Measurements from ENCODE around the gene LYST. TPM values are rescaled to one million over a fixed set of nuclear protein-coding genes. Genes with fewer than 3 reads are reported as not detected.
"Not testable (repeated sequence)": the region's sequence is repeated elsewhere in the genome, so short reads cannot be mapped to it uniquely, and the experiment has no call there.

The LYST gene
- total and polyA plus RNA-seq, 10 of the 15 experiments (the other 5 are each of a cell fraction or from before 2014, with no cell fraction given): 3.3 to 28.1 (median 5.6) TPM

DNA sequence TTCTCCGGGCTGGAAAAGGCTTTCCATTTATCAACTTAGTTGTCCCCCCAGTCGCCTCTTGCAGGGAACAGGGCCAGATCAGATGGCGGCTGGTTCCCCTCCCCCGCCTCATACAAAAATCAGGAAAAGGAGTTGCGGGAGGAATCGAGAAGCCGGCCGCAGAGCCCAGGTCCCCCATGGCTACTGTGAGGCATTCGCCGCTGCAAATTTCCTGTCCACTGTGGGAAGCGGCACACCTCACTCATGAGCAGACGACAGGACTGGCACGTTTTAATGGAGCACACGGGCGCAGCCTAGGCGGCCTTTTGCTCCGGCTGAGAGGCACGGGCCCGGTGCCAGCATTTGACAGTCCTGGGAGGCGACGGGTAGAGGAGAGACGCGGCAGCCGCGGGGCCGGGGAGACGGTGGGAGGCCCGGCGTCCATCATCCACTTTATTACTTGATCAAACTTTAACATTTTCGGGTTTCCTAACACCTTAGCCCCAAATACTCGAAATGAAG lies 218.2 kb downstream of the LYST start (continued):
- no peak for TF ChIP-seq TCF7 (IDR thresholded peaks at IDR 0.05; ENCODE audit: borderline replicate concordance)

DNA sequence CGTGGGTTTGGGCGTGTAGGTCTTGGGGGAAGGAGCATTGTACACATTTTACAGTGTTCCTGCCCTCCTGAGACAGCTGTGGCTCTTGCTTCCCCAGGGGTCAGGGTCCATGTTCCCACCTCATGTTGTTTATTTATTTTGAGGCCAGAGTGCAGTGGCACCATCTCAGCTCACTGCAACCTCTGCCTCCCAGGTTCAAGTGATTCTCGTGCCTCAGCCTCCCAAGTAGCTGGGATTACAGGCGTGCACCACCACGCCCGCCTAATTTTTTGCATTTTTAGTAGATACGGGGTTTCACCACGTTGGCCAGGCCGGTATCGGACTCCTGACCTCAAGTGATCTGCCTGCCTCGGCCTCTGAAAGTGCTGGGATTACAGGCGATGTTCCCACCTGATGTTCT lies 219.2 kb downstream of the LYST start:
- CTCF ChIA-PET: interaction anchor here (0.8 to 1.5 kb wide), 2 partner anchors 10 to 90 kb away, joined by 3 read pairs; no protein-coding TSS in a partner anchor
- peaks cover 1 to 19% of the 10 kb centered on the region in 2 experiments; a peak in 3 of 4 replicates for H3K27me3 ChIP-seq (replicated peaks in 1 of 2; ENCODE audit: control insufficient read depth in 2 of 2, insufficient read depth in 2 of 2, low read length in 1 of 2)
- H2AFZ ChIP-seq (ENCODE audit: control insufficient read depth, low read depth, low read length); POLR2A ChIA-PET; H3K4me3 ChIP-seq; H3K36me3 ChIP-seq (ENCODE audit: control insufficient read depth in 2 of 2, insufficient read depth in 2 of 2, low read length in 1 of 2); DNase-seq (ENCODE audit: low read depth, low spot score); in situ Hi-C loops (cut with MboI); H4K20me1 ChIP-seq (ENCODE audit: control insufficient read depth, insufficient read depth); ATAC-seq; H3K9ac ChIP-seq (ENCODE audit: control insufficient read depth, insufficient read depth, low read length); H3K79me2 ChIP-seq (ENCODE audit: control insufficient read depth, insufficient read depth, low read length); H3K27ac ChIP-seq (ENCODE audit: control insufficient read depth, insufficient read depth); SMC1A ChIA-PET (ENCODE audit: uncharacterized antibody, unreplicated experiment); H3K4me2 ChIP-seq (ENCODE audit: control insufficient read depth, insufficient read depth); RAD21 ChIA-PET (ENCODE audit: unreplicated experiment); FAIRE-seq; H3K9me3 ChIP-seq (replicated peaks; ENCODE audit: control insufficient read depth, insufficient read depth, low read length); BruUV-seq (replicated peaks); H3K4me1 ChIP-seq (ENCODE audit: control insufficient read depth, insufficient read depth, low read length): not testable (repeated sequence)
- WGBS (ENCODE audit: insufficient coverage, insufficient replicate concordance, low lambda C conversion rate, missing lambda C conversion rate): 72% methylated on average over 12 of the region's 12 CpGs
- intact Hi-C loops (cut with micrococcal nuclease; ENCODE audit: unreplicated experiment): loop anchor here (5.0 kb wide), 1 partner anchor 195 kb away; no protein-coding TSS in a partner anchor

DNA sequence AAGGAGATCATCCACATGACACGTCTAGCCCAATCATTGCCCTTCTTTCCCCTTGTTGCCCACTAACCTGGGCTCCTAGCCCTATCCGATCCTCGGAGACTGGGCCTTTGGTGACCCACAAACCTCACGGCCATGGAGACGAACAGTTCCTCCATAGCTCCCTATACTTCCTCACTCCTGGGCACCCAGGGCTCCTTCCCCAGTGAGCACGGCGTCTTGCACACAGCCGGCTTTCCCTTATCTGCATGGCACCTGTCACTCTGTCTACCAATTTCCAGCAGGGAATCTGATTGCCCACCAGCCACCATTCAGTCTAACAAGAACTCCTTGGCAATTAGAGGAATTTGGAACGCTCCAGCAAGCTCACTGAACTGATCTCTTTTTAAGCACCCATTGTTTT lies 220.2 kb downstream of the LYST start:
- WGBS (ENCODE audit: insufficient coverage, insufficient replicate concordance, low lambda C conversion rate, missing lambda C conversion rate): 67% methylated on average over 9 of the region's 9 CpGs
- Histone ChIP-seq H3K4me3 (no peak overlapping the region), H3K4me1 (ENCODE audit: control insufficient read depth, insufficient read depth, low read length) (peaks cover 12% of the 10 kb centered on the region), H3K27ac (ENCODE audit: control insufficient read depth, insufficient read depth) (no peak overlapping the region), H4K20me1 (ENCODE audit: control insufficient read depth, insufficient read depth) (no peaks in the 10 kb centered on the region), H3K79me2 (ENCODE audit: control insufficient read depth, insufficient read depth, low read length) (no peaks in the 10 kb centered on the region), H2AFZ (ENCODE audit: control insufficient read depth, low read depth, low read length) (no peak overlapping the region), H3K9me3 (replicated peaks; ENCODE audit: control insufficient read depth, insufficient read depth, low read length) (no peaks in the 10 kb centered on the region), H3K9ac (ENCODE audit: control insufficient read depth, insufficient read depth, low read length) (no peak overlapping the region), H3K36me3 (ENCODE audit: control insufficient read depth in 2 of 2, insufficient read depth in 2 of 2, low read length in 1 of 2) (no peaks in the 10 kb centered on the region), H3K27me3 (replicated peaks in 1 of 2; ENCODE audit: control insufficient read depth in 2 of 2, insufficient read depth in 2 of 2, low read length in 1 of 2) (peaks cover 1 to 19% of the 10 kb centered on the region in 2 experiments; a peak in 3 of 4 replicates), H3K4me2 (ENCODE audit: control insufficient read depth, insufficient read depth) (no peak overlapping the region)
- ChIA-PET SMC1A (ENCODE audit: uncharacterized antibody, unreplicated experiment) (interaction anchor here (1.2 kb wide), 1 partner anchor 12 kb away, joined by 3 read pairs; no protein-coding TSS in a partner anchor), POLR2A (no interaction called here), CTCF (interaction anchor here (1.3 to 1.5 kb wide), 2 partner anchors 45 to 89 kb away, joined by 3 read pairs; no protein-coding TSS in a partner anchor), RAD21 (ENCODE audit: unreplicated experiment) (interaction anchor here (1.0 kb wide), 1 partner anchor 196 kb away, joined by 3 read pairs; no protein-coding TSS in a partner anchor)
- intact Hi-C loops (cut with micrococcal nuclease; ENCODE audit: unreplicated experiment) (loop anchor here (5.0 kb wide), 1 partner anchor 196 kb away; no protein-coding TSS in a partner anchor), in situ Hi-C loops (cut with MboI) (no loop called here)
- DNase-seq (ENCODE audit: low read depth, low spot score): no peak
- BruUV-seq (replicated peaks): no TSS peak
- no peak for ATAC-seq
- FAIRE-seq: no peak
- TF ChIP-seq HDAC2 (IDR thresholded peaks at IDR 0.05): no peak
- TF ChIP-seq KLF5 (IDR thresholded peaks at IDR 0.05; ENCODE audit: partially characterized antibody): no peak
- TF ChIP-seq ZBED1 (IDR thresholded peaks at IDR 0.05; ENCODE audit: borderline replicate concordance): no peak
- no peak for TF ChIP-seq ZNF217 (IDR thresholded peaks at IDR 0.05)
- no peak for TF ChIP-seq TCF12 (IDR thresholded peaks at IDR 0.05; ENCODE audit: low read depth, low read length)
- TF ChIP-seq CHD4 (IDR thresholded peaks at IDR 0.05): no peak
- TF ChIP-seq, protein P1, sequence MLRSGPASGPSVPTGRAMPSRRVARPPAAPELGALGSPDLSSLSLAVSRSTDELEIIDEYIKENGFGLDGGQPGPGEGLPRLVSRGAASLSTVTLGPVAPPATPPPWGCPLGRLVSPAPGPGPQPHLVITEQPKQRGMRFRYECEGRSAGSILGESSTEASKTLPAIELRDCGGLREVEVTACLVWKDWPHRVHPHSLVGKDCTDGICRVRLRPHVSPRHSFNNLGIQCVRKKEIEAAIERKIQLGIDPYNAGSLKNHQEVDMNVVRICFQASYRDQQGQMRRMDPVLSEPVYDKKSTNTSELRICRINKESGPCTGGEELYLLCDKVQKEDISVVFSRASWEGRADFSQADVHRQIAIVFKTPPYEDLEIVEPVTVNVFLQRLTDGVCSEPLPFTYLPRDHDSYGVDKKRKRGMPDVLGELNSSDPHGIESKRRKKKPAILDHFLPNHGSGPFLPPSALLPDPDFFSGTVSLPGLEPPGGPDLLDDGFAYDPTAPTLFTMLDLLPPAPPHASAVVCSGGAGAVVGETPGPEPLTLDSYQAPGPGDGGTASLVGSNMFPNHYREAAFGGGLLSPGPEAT (IDR thresholded peaks at IDR 0.05; ENCODE audit: low read depth): no peak
- no peak for TF ChIP-seq ZNF274 (IDR thresholded peaks at IDR 0.05; ENCODE audit: insufficient read depth, insufficient read length)
- TF ChIP-seq BACH1 (IDR thresholded peaks at IDR 0.05; ENCODE audit: borderline replicate concordance): no peak
- no peak for TF ChIP-seq HDAC6 (IDR thresholded peaks at IDR 0.05; ENCODE audit: unreplicated experiment)
- TF ChIP-seq POU2F2 (IDR thresholded peaks at IDR 0.05; ENCODE audit: borderline replicate concordance, low read depth, low read length): no peak
- no peak for TF ChIP-seq ZNF384 (IDR thresholded peaks at IDR 0.05; ENCODE audit: borderline replicate concordance, low read depth, low read length)
- TF ChIP-seq ATF7 (IDR thresholded peaks at IDR 0.05; ENCODE audit: low read depth): no peak
- no peak for TF ChIP-seq RBBP5 (conservative IDR thresholded peaks at IDR 0.05)
- no peak for TF ChIP-seq RELA (IDR thresholded peaks at IDR 0.05; ENCODE audit: borderline replicate concordance, partially characterized antibody)
- TF ChIP-seq SRF (IDR thresholded peaks at IDR 0.05; ENCODE audit: low read depth in 2 of 2, low read length in 2 of 2): no peak
